GM13976 (cell line): ENCODE measurements around the gene HTRA2.
A peak's percentile ranks its signal among the peaks of the same experiment; 100 is the strongest.

Source experiments
- DNase-seq: peaks from one replicate; pipeline ENCODE4 v3.0.0; 2012; ENCODE audit warnings: low spot score
- in situ Hi-C: fragments of 300-500 bp; cut with MboI; formaldehyde crosslinking; loops from one replicate; pipeline ENCODE4 v1.12.0; 2022; ENCODE audit warnings: low sequenced_read_pairs, mixed read lengths, inconsistent platforms; ENCODE audit not compliant: unreplicated experiment
- TF ChIP-seq, protein P1 (sequence below): IDR thresholded peaks from 2 replicates; pipeline ENCODE4 v1.5.1; 2012; ENCODE audit warnings: borderline replicate concordance, mild to moderate bottlenecking; ENCODE audit not compliant: insufficient read depth; ENCODE audit errors: extremely low read depth, missing control alignments, control extremely low read depth

Gene HTRA2

DNA sequence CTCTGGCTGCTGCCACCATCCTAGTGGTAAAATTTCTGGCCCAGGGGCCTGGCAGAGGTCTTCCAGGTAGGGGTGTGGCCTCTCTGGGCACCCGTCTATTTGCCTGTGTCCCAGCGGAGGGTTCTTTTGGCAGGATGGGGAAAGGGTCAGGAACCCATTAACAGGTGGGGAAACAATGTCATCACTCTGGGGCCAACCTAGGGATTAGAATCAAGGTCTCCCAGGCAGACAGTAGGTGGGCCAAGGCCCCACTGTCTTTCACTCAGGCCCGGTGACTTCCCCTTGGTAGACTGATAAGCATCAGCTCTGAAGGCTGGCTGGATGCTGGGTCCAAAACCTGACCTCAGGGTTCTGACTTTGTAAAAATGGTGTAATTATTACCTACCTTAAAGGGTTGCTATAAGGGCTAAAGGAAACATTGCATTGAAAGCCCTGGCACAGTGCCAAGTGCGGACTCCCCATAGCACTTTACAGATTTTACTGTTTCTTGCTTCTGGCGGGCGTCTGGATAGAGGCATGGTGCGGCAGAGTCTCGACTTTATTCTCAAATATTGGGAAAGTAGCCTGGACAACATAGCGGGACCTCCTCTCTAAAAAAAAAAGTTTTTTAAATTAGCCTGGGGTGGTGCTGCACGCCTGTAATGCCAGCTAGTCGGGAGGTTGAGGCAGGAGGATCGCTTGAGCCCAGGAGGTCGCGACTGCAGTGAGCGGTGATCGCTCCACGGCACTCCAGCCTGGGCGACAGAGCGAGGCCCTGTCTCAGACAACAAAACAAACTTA is 32.5 kb upstream of the HTRA2 start:
- in situ Hi-C loops, result loop anchor here (25.0 kb wide), 1 partner anchor 365 kb away; no protein-coding TSS in a partner anchor
- TF ChIP-seq, protein P1, sequence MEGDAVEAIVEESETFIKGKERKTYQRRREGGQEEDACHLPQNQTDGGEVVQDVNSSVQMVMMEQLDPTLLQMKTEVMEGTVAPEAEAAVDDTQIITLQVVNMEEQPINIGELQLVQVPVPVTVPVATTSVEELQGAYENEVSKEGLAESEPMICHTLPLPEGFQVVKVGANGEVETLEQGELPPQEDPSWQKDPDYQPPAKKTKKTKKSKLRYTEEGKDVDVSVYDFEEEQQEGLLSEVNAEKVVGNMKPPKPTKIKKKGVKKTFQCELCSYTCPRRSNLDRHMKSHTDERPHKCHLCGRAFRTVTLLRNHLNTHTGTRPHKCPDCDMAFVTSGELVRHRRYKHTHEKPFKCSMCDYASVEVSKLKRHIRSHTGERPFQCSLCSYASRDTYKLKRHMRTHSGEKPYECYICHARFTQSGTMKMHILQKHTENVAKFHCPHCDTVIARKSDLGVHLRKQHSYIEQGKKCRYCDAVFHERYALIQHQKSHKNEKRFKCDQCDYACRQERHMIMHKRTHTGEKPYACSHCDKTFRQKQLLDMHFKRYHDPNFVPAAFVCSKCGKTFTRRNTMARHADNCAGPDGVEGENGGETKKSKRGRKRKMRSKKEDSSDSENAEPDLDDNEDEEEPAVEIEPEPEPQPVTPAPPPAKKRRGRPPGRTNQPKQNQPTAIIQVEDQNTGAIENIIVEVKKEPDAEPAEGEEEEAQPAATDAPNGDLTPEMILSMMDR, result no peak
- DNase-seq, result no peak

DNA sequence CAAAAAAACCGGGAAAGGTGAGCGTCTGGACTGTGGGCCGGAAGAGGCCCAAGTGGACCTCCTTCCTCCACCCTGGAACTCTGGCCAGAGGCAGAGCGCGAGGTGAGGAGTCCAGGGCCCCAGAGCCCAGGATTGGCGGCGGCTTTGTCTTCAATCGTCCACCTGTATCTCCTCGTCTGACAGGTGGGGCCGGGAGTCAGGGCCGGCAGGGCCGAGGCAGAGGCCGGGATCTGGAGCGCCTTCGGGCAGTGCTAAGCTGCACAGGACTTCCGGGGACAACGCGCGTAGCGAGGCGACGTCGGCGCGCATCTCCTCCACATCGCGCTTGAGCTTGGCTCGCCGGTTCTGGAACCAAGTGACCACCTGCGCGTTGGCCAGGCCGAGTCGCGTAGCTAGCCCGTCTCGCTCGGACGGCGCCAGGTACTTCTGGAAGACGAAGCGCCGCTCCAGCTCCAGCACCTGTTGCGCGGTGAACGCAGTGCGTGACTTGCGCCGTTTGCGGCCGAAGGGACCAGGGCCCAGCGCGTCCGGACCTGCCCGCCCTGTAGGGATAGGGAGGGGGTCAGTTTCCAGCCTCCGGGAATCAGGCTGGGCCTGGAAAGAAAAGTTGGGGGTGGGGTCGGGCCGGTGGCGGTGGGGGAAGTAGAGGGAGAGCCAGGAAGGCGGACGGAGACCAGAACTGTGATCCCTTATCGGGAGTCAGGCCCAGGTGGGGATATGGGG is 31.8 kb upstream of the HTRA2 start:
- in situ Hi-C loops, result loop anchor here (25.0 kb wide), 1 partner anchor 364 kb away; no protein-coding TSS in a partner anchor
- peak; percentile 65 for DNase-seq
- TF ChIP-seq, protein P1, result no peak

DNA sequence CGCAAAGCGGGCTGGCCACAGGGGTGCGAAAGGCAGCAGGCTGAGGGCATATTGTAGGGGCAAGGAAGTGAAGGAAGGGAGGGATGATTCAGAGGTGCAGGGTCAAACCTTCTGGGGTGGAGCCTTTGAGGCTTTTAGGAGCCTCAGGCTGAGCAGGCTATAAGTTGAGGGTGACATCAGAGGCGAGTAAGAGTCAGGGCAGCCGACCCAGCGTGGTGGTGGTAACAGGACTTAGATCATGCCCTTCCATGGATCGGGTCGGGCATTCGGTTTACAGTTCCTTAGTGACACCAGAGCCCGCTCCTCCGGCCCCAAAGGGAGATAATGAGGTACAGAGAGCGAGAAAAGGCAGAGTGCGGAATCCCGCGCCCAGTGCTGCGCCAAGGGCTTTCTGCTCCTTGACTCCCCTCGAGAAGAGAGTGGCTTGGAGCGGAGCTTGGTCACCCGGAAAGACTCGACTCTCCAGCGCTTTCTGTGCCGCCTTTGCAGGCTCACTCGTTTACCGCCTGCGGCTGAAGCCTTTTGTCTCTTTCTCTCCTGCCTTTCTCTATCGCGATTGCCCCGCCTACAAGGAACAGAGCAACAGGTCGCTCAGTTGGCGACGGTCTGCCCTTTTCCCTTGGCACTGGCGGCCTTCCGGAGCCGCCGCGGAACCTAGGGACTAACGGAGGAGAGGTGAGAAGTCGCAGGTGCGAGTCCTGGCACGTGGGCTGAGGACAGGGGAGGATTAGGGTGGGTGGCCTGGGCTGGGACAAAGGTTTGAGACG is 31.1 kb upstream of the HTRA2 start:
- in situ Hi-C loops, result loop anchor here (25.0 kb wide), 1 partner anchor 364 kb away; no protein-coding TSS in a partner anchor
- TF ChIP-seq, protein P1, result no peak
- peak; percentile 57 for DNase-seq

DNA sequence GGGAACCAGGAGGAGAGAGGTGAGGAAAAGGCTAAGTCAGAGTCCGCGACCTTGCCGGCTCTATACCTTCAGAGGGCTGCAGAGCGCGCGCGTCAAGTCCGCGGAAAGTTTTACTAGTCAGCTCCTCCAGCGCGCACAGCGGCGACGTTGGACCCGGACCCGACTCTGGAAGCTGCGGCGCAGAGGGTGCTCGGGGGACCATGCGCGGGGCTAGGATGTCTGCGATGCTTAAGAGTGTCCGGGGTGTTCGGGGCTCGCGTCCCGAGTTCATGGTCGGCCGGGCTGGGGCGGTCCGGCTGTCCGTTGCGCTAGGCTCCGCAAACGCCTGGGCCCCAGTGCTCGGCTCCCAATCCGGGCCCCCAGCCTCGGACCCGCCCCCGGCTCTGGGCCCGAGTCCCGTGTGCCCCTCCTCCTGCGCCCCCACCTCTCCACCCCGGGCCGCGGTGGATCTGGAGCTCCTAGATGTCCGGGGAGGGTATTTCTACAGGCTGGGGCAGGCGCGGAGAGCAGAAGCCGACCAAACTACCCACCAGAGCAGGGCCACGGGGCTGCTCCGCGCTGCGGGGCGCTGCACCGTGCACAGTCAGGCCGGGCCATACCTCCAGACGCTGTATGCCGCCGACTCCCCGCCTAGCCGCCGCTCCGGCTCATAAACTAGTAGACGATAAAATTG is 30.3 kb upstream of the HTRA2 start, which contains the start of gene LBX2:
Gene LBX2 (minus strand): TSS at position 337 of the 673 bp plus-strand sequence. CDS start 66 bp downstream, at position 271.
- TF ChIP-seq, protein P1, result no peak
- DNase-seq, result no peak
- in situ Hi-C loops, result loop anchor here (25.0 kb wide), 1 partner anchor 363 kb away; no protein-coding TSS in a partner anchor

DNA sequence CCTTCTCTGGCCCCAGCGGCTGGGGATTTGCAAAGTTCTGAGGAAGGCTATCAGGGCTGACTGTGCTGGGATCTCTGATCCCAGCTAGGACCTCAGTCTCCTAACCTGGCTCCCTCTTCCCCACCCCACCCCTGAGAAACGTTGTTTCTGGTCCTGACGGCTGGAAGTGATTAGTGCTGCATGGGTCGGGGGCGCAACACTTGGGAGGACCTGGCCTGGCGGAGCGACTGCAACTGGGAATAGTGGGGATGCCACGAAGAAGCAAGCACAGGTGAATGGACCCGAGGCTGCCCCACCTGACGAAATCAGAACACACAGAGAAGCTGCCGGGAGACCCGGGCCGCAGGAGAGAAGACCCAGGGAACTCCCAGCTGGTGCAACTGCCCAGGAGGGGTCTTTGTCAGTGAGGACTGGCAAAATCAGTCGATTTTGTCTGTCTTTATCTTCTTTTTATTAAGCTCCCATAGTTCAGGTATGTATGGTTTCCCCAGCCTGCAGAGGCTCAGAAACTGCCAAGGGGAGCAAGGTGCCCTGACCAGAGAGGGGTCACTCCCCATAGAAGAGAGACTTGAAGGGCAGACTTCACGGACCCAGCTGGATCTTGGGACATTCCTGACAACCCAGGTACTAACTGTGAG is 29.7 kb upstream of the HTRA2 start:
- in situ Hi-C loops, result loop anchor here (25.0 kb wide), 1 partner anchor 362 kb away; no protein-coding TSS in a partner anchor

More for the DNA sequence above, 29.7 kb upstream of the HTRA2 start:
- TF ChIP-seq, protein P1, result no peak
- DNase-seq, result no peak
